Measurements from ENCODE around the gene TGFB2.

DNA sequence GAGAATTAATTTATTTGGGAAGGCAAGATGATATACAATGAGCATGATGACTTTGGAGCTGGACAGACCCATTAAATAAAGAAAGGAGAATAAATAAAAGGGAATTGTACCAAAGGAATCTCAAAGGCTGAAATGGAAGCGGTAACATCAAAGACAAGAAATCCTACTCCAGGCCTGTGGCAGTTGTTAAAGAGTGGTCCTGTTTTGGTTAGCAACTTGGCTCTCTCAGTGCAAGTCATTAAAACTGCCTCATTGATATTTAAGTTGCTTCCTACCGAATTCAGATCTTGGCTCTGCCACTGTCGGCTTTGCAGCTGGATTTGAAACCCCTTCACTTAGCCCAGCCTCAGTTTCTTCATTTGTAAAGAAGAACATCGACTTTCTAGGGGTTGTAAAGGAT is 10.1 kb downstream of the TGFB2 start:
- TF ChIP-seq, protein P1, sequence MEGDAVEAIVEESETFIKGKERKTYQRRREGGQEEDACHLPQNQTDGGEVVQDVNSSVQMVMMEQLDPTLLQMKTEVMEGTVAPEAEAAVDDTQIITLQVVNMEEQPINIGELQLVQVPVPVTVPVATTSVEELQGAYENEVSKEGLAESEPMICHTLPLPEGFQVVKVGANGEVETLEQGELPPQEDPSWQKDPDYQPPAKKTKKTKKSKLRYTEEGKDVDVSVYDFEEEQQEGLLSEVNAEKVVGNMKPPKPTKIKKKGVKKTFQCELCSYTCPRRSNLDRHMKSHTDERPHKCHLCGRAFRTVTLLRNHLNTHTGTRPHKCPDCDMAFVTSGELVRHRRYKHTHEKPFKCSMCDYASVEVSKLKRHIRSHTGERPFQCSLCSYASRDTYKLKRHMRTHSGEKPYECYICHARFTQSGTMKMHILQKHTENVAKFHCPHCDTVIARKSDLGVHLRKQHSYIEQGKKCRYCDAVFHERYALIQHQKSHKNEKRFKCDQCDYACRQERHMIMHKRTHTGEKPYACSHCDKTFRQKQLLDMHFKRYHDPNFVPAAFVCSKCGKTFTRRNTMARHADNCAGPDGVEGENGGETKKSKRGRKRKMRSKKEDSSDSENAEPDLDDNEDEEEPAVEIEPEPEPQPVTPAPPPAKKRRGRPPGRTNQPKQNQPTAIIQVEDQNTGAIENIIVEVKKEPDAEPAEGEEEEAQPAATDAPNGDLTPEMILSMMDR (IDR thresholded peaks at IDR 0.05; ENCODE audit: low read depth, low read length) = no peak
- no peak for TF ChIP-seq EZH2phosphoT487 (IDR thresholded peaks at IDR 0.05; ENCODE audit: low read depth)
